ENCODE data around the gene GPR173.

GRCh38 chrX:53078943-53079342, 30.4 kb downstream of the GPR173 start:
- TF ChIP-seq SP2 (tag by site-specific recombination; IDR thresholded peaks at IDR 0.05) (no peak), BCL11A (tag by site-specific recombination; IDR thresholded peaks at IDR 0.05; ENCODE audit: low read depth) (no peak), ATF2 (tag by site-specific recombination; IDR thresholded peaks at IDR 0.05; ENCODE audit: low read depth) (no peak), ZNF830 (tag by site-specific recombination; IDR thresholded peaks at IDR 0.05; ENCODE audit: low read depth) (no peak), ZNF311 (tag by site-specific recombination; IDR thresholded peaks at IDR 0.05; ENCODE audit: borderline replicate concordance) (no peak), ZNF518A (tag by site-specific recombination; conservative IDR thresholded peaks at IDR 0.05; ENCODE audit: low read depth) (no peak), PRDM10 (tag by site-specific recombination; IDR thresholded peaks at IDR 0.05) (peak; percentile 46; the same call in 1 of the 2 replicates), ZNF704 (tag by site-specific recombination; IDR thresholded peaks at IDR 0.05) (no peak), ZNF416 (tag by site-specific recombination; IDR thresholded peaks at IDR 0.05) (no peak)
- TF ChIP-seq, protein P1, sequence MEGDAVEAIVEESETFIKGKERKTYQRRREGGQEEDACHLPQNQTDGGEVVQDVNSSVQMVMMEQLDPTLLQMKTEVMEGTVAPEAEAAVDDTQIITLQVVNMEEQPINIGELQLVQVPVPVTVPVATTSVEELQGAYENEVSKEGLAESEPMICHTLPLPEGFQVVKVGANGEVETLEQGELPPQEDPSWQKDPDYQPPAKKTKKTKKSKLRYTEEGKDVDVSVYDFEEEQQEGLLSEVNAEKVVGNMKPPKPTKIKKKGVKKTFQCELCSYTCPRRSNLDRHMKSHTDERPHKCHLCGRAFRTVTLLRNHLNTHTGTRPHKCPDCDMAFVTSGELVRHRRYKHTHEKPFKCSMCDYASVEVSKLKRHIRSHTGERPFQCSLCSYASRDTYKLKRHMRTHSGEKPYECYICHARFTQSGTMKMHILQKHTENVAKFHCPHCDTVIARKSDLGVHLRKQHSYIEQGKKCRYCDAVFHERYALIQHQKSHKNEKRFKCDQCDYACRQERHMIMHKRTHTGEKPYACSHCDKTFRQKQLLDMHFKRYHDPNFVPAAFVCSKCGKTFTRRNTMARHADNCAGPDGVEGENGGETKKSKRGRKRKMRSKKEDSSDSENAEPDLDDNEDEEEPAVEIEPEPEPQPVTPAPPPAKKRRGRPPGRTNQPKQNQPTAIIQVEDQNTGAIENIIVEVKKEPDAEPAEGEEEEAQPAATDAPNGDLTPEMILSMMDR (tag by site-specific recombination; IDR thresholded peaks at IDR 0.05): no peak
